Mesodermal cell (in vitro differentiated cells): ENCODE results near the gene GALNT15.

Experiments used
- H3K27ac ChIP-seq: 2 replicates; pipeline ENCODE4 v1.7.0; 2013; ENCODE audit warnings: mild to moderate bottlenecking, low read depth, low read length, moderate library complexity; ENCODE audit not compliant: severe bottlenecking
- H3K36me3 ChIP-seq: 2 replicates; pipeline ENCODE4 v1.7.1; 2013; ENCODE audit warnings: mild to moderate bottlenecking, low read length, moderate library complexity; ENCODE audit not compliant: control insufficient read depth, insufficient read depth
- H3K4me1 ChIP-seq: one replicate; pipeline ENCODE4 v1.7.1; 2013; ENCODE audit warnings: mild to moderate bottlenecking, low read length; ENCODE audit not compliant: insufficient read depth, control insufficient read depth, poor library complexity, severe bottlenecking
- H3K4me3 ChIP-seq: 2 replicates; pipeline ENCODE4 v1.7.0; 2013; ENCODE audit warnings: low read length, control low read depth, mild to moderate bottlenecking; ENCODE audit not compliant: insufficient read depth, poor library complexity, severe bottlenecking; ENCODE audit errors: extremely low read depth
- H3K9me3 ChIP-seq: 2 replicates; pipeline ENCODE4 v1.7.1; 2013; ENCODE audit warnings: mild to moderate bottlenecking, low read length, moderate library complexity; ENCODE audit not compliant: control insufficient read depth
- WGBS, 2 experiments: methylation state at CpG; one replicate each; pipeline ENCODE4 v1.1.5; 2013; ENCODE audit warnings: missing lambda C conversion rate in 2 of 2; ENCODE audit not compliant: insufficient coverage in 2 of 2; 5-methylcytosine and 5-hydroxymethylcytosine counted together

The GALNT15 gene

DNA sequence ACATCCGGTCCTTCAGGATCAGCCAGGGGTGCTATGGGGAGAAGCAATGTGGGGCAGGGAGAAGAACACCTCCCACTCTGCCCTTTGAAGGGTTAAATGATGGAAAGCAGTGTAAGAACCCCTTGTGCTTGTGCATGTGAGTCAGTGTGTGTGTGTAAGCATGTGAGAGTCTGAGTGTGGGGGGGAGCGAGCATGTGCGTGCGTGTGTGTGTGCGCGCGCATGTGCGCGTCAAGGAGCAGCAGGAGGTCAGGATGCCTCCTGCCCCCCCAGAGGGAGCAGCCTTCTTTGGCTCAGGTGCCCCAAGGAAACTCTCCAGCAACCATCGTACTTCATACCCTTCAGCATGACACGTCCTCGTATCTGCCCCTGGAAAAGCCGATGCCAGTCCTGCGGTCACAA lies 30.3 kb downstream of the GALNT15 start:
- WGBS, 2 experiments: 88 to 94% methylated on average over 12 to 13 of the region's 14 CpGs
- Histone ChIP-seq H3K9me3 (no peaks in the 10 kb centered on the region), H3K4me3 (no peak overlapping the region), H3K36me3 (no peaks in the 10 kb centered on the region), H3K4me1 (no peaks in the 10 kb centered on the region), H3K27ac (no peak overlapping the region)

DNA sequence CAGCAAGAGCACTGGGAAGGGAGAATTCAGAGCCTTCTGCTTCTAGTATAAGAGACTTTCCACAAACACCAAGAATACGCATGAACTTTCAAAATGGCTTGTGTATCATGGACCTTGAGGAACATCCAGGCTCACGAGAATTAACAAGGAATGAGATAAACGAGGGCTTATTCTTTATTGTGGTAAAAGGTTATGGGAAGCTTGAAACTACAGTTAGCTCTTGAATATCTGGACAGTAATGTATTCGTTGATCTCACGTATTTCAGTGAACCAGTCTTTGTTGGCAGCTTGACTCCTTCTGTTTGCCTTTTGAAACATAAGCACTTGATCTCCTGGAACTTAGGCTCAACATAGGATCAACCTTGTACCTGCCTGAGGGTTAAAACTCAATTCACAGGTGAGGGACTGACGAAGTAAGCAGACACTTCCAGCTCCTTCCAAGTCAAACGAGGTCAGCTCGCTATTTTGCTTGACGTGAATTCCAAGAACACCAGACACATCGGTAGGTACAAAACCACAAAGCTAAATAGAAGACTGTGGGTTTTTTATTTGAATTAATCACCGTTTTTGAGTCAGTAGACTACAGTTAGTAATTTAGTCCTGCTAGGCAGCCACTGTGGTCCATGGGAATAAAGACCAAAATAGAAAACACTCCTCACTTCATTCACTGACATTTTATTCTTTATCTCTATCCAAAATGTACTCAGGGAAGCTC lies 30.8 kb downstream of the GALNT15 start:
- Histone ChIP-seq H3K4me1 (no peaks in the 10 kb centered on the region), H3K27ac (no peak overlapping the region), H3K9me3 (no peaks in the 10 kb centered on the region), H3K36me3 (no peaks in the 10 kb centered on the region), H3K4me3 (no peak overlapping the region)
- 92 to 96% methylated on average over 8 of the region's 11 CpGs for WGBS, 2 experiments

DNA sequence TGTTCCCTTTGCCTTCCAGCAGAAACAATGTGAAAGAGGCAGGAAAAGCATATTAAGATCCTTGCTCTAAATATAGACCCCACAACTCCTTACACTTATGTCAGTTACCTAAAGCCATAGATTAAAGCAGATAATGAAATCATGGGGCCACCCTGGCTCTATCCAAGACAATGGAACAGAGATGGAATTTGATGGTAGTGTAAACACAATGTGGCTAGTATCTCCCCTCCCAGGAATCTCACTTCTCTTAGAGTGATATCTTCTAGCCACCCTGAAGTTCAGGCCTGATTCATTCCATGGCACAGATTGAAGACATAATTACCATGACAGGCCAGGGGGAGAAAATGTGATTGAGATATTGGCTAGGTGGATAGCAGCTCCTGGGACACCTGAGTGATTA lies 32.6 kb downstream of the GALNT15 start:
- H3K36me3 ChIP-seq: no peaks in the 10 kb centered on the region
- H3K4me3 ChIP-seq: no peak overlapping the region
- no peaks in the 10 kb centered on the region for H3K4me1 ChIP-seq
- H3K27ac ChIP-seq: no peak overlapping the region
- H3K9me3 ChIP-seq: no peaks in the 10 kb centered on the region

DNA sequence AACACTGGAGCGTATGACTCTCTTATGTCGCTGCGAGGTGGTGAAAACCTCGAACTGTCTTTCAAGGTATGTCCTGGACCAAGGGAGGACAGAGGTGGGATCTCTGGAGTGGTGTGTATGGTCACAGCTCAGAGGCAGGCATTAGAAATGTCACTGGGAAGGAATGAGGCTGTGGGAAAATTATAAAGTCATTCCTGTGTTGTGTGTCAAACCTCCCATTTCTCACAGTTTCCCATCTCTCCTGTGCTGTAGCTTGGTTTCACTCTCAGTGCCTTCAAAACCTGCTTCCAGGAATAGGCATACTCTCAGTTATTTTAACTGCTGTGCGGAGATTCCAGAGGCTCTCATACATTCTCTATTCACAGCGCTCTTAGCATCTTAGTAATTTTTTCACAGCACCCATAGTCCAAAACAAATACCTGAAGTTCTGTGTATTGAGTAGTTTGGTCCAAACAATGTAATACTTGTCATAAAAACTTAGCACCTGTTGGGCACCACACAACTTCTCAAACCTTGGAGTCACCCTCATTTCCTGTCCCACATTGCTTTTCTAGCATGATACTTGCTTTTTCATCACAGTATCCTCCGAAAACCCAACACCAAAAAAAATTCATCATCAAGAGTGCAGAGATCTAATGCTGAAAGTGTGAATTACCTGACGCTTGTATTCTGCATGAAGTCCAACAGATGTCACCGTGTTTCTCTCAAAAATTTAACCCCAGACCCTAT lies 36.9 kb downstream of the GALNT15 start:
- Histone ChIP-seq H3K27ac (no peak overlapping the region), H3K36me3 (no peaks in the 10 kb centered on the region), H3K4me3 (no peak overlapping the region), H3K9me3 (no peaks in the 10 kb centered on the region), H3K4me1 (no peaks in the 10 kb centered on the region)
- 88 to 91% methylated on average over 6 to 9 of the region's 9 CpGs for WGBS, 2 experiments

DNA sequence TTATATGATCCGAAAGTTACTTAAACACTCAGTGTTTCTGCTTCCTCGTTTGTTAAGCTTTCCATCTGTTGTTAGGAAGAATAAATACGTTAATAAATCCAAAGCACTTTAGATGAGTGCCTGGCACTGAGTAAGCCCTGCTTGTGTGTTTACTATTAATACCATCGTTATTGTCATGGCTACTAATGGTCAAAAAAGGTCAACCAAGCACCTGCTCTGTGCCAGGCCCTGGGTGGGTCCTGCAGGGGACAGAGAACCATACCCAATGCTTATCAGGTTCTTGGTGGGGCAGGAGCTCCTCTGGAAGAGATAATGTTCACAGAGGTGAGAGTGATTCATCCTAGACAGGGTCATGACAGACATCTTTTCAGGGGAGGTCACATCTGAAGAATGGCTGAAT lies 39.9 kb downstream of the GALNT15 start:
- H3K4me1 ChIP-seq: no peaks in the 10 kb centered on the region
- 84 to 94% methylated on average over 4 of the region's 4 CpGs for WGBS, 2 experiments
- no peak overlapping the region for H3K4me3 ChIP-seq
- H3K9me3 ChIP-seq: no peaks in the 10 kb centered on the region
- no peak overlapping the region for H3K27ac ChIP-seq
- no peaks in the 10 kb centered on the region for H3K36me3 ChIP-seq

DNA sequence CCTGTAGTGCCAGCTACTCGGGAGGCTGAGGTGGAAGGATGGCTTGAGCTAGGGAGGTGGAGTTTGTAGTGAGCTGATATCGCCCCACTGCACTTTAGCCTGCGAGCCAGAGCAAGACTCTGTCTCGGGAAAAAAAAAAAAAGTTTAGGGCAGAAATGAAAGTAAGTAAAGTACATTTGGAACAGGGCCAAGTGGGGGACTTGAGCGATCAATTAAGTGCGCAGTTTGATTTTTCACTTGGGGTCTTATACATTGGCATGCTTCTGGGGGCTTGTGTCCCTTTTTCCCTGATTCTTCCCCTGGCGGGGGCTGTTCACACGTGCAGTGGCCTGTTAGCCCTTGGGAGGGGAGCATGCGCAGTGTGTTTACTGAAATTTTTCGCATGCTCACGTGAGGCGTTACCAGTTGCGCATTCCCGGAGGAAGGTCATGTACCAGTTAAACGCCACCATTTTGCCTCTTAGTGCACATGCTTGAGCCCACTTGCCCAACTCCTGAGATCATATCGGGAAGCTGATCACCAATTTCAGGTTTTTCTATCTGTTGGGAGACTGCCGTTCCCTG lies 42.0 kb downstream of the GALNT15 start:
- no peaks in the 10 kb centered on the region for H3K9me3 ChIP-seq
- no peaks in the 10 kb centered on the region for H3K36me3 ChIP-seq
- 90 to 96% methylated on average over 14 to 15 of the region's 17 CpGs for WGBS, 2 experiments

DNA sequence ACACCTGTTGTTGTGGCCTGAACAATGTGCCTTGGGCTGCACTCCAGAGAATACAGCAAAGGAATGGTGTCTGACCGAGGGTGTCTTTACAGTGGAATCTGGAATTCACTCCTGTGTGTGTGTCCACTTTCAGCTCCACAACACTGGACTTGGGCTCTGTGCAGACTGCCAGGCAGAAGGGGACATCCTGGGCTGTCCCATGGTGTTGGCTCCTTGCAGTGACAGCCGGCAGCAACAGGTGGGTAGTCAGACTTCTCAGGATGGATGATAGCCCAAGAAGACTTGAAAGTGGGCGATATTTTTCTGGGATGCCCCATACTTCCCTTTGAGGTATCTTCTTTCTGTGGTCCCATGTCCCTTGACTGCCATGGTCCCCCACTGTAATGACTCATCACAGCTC lies 45.3 kb downstream of the GALNT15 start:
- no peak overlapping the region for H3K4me3 ChIP-seq
- H3K27ac ChIP-seq: no peak overlapping the region
- 94 to 95% methylated on average over 2 of the region's 3 CpGs for WGBS, 2 experiments
- no peaks in the 10 kb centered on the region for H3K4me1 ChIP-seq
- no peaks in the 10 kb centered on the region for H3K36me3 ChIP-seq
- H3K9me3 ChIP-seq: no peaks in the 10 kb centered on the region

More for the DNA sequence above, 42.0 kb downstream of the GALNT15 start:
- Histone ChIP-seq H3K4me1 (no peaks in the 10 kb centered on the region), H3K27ac (no peak overlapping the region), H3K4me3 (no peak overlapping the region)

DNA sequence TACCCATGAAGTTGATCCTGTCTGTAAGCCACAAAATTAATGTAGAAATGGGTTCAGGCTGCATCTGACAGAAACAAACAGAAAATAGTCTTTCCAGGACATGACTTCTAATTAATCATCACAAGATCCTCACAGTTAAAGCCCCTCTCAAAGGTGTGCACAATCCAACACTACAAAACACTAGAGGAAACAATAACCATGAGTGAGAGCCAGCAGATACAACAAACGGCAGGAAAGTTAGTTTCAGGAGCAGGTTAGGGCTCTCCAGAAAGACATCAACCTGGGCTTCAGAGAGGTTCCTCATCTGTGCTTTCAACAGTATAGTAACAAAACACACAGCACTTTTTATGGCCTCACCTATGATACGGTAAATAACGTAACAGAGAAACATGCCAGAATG lies 47.5 kb downstream of the GALNT15 start:
- no peaks in the 10 kb centered on the region for H3K36me3 ChIP-seq
- H3K4me3 ChIP-seq: no peak overlapping the region
- no peaks in the 10 kb centered on the region for H3K4me1 ChIP-seq
- H3K9me3 ChIP-seq: no peaks in the 10 kb centered on the region
- 77 to 100% methylated on average over 1 to 2 of the region's 3 CpGs for WGBS, 2 experiments
- H3K27ac ChIP-seq: no peak overlapping the region

DNA sequence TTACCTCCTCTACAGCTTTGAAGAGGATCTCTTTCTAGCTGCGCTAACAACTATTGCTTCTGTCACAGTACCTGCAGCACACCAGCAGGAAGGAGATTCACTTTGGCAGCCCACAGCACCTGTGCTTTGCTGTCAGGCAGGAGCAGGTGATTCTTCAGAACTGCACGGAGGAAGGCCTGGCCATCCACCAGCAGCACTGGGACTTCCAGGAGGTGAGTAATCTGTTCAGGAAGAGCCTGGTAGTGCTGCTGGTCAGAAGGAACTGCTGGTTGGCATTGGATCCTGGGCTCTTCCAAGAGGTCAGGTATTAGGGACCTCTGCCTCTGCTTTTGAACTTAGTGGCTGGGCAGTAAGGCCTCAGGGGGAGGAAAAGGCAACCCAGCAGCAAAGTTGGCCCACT lies 48.1 kb downstream of the GALNT15 start:
- no peak overlapping the region for H3K27ac ChIP-seq
- no peaks in the 10 kb centered on the region for H3K9me3 ChIP-seq
- no peaks in the 10 kb centered on the region for H3K4me1 ChIP-seq
- no peaks in the 10 kb centered on the region for H3K36me3 ChIP-seq
- no peak overlapping the region for H3K4me3 ChIP-seq
- 83 to 95% methylated on average over 2 of the region's 2 CpGs for WGBS, 2 experiments

DNA sequence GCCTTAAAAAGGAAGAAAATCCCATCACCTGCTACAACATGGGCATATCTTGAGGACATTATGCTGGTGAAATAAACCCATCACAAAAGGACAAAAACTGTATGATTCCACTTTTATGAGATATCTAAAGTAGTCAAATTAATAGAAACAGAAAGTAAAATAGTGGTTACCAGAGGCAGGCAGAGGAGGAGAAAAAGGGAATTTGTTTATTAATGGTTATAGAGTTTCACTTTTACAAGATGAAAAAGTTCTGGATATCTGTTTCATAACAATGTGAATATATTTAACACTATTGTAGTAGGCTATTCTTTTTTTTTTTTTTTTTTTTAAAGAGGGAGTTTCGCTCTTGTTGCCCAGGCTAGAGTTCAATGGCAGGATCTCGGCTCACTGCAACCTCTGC lies 49.8 kb downstream of the GALNT15 start:
- 67 to 70% methylated on average over 1 to 2 of the region's 2 CpGs for WGBS, 2 experiments
- Histone ChIP-seq H3K4me1 (no peaks in the 10 kb centered on the region), H3K4me3 (no peak overlapping the region), H3K36me3 (no peaks in the 10 kb centered on the region), H3K27ac (no peak overlapping the region), H3K9me3 (no peaks in the 10 kb centered on the region)

DNA sequence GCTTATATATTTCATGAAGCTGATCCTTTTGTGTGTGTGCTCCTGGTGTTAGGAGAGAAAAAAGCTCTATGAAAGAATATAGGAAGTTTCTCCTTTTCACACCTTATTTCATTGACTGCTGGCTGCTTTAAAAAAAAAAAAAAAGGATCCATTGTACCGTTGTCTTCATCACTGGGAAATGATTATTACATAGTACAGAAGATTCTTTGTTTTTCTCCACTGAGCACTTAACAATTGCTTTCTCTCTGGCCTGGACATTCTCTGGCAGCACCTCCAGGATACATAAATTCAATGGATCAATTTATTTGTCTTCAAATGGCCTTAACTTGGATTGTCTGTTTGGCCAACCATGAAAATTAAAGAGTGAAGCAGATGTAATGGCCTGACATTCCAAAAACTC lies 53.1 kb downstream of the GALNT15 start:
- Histone ChIP-seq H3K9me3 (no peaks in the 10 kb centered on the region), H3K27ac (no peak overlapping the region), H3K36me3 (no peaks in the 10 kb centered on the region), H3K4me3 (no peak overlapping the region), H3K4me1 (no peaks in the 10 kb centered on the region)
- WGBS, 2 experiments: 83% methylated on average over 1 of the region's 1 CpG; no CpG with 5 or more reads in 1 of the 2 experiments
